Activated naive CD8-positive, alpha-beta T cell treated with anti-CD3 and anti-CD28 coated beads, Interleukin-2, amount 10 ng/mL, durations not matched to agents 7 days and 5 days (primary cell): Measurements from ENCODE around the gene USP48. TPM values are rescaled to one million over a fixed set of nuclear protein-coding genes. Genes with fewer than 3 reads are reported as not detected.
"Not testable (repeated sequence)": the region's sequence is repeated elsewhere in the genome, so short reads cannot be mapped to it uniquely, and the experiment has no call there.

Experiments used
- ATAC-seq: fragments of 150-1000 bp; cut with Tn5 transposase; one replicate; pipeline ENCODE4 v1.10.0; 2021; ENCODE audit warnings: low read depth, moderate library complexity
- POLR2A ChIA-PET: fragments of 350-600 bp; sonication (Branson Sonifier 250); formaldehyde crosslinking; loops from one replicate; lab custom pipeline; 2021; ENCODE audit warnings: antibody characterized with exemption; lab: Charles Lee
- DNase-seq: peaks from one replicate; pipeline ENCODE4 v3.0.0; 2021
- H3K27ac Mint-ChIP-seq: one replicate; pipeline ENCODE4 v1.8.0; 2022; ENCODE audit warnings: mild to moderate bottlenecking, mixed read lengths
- H3K27me3 Mint-ChIP-seq: one replicate; pipeline ENCODE4 v1.8.0; 2022; ENCODE audit warnings: mild to moderate bottlenecking, moderate library complexity, mixed read lengths
- H3K36me3 Mint-ChIP-seq: one replicate; pipeline ENCODE4 v1.8.0; 2021; ENCODE audit warnings: mild to moderate bottlenecking, mixed read lengths
- H3K4me1 Mint-ChIP-seq: one replicate; pipeline ENCODE4 v1.8.0; 2021; ENCODE audit warnings: mixed read lengths
- H3K4me3 Mint-ChIP-seq: one replicate; pipeline ENCODE4 v1.8.0; 2022; ENCODE audit warnings: mild to moderate bottlenecking, moderate library complexity, mixed read lengths
- H3K9me3 Mint-ChIP-seq: one replicate; pipeline ENCODE4 v1.8.0; 2021; ENCODE audit warnings: mixed read lengths
- total RNA-seq, 2 experiments: library from RNA; stranded (reverse); gene quantifications; one replicate each; pipeline ENCODE4 v1.2.3, GENCODE V29; 2021

USP48 gene
- total RNA-seq, 2 experiments from 2014 or later: 79.6 to 85.2 TPM

- DNase-seq: no peak
- ATAC-seq: no peak
- H3K4me1 Mint-ChIP-seq: peaks cover 9% of the 10 kb centered on the region
- H3K4me3 Mint-ChIP-seq: no peak overlapping the region
- H3K27me3 Mint-ChIP-seq: no peaks in the 10 kb centered on the region
- no peak overlapping the region for H3K27ac Mint-ChIP-seq
- POLR2A ChIA-PET: no interaction called here
- H3K9me3 Mint-ChIP-seq: peaks cover 8% of the 10 kb centered on the region
- peaks cover 5% of the 10 kb centered on the region for H3K36me3 Mint-ChIP-seq
These were observed 12.1 kb upstream of the USP48 start for GRCh38 chr1:21795075-21795474.

GRCh38 chr1:21794656-21795055 lies 11.7 kb upstream of the USP48 start:
- Mint-ChIP-seq H3K27me3 (peaks cover 2% of the 10 kb centered on the region), H3K9me3 (peaks cover 8% of the 10 kb centered on the region), H3K4me3 (no peak overlapping the region), H3K36me3 (peaks cover 5% of the 10 kb centered on the region), H3K27ac (no peak overlapping the region), H3K4me1 (peaks cover 11% of the 10 kb centered on the region)
- ATAC-seq: no peak
- no peak for DNase-seq
- POLR2A ChIA-PET: no interaction called here

GRCh38 chr1:21793104-21793503 lies 10.2 kb upstream of the USP48 start:
- Mint-ChIP-seq H3K9me3 (peaks cover 8% of the 10 kb centered on the region), H3K27ac (no peak overlapping the region), H3K4me3 (no peak overlapping the region), H3K27me3 (peaks cover 6% of the 10 kb centered on the region), H3K4me1 (peaks cover 11% of the 10 kb centered on the region), H3K36me3 (peaks cover 5% of the 10 kb centered on the region)
- DNase-seq (no peak), ATAC-seq (no peak)
- POLR2A ChIA-PET: interaction anchor here (2.5 kb wide), 1 partner anchor 10 kb away, joined by 10 read pairs; the partner anchor contains the start of gene USP48

- peaks cover 8% of the 10 kb centered on the region for H3K4me1 Mint-ChIP-seq
- no peaks in the 10 kb centered on the region for H3K9me3 Mint-ChIP-seq
- ATAC-seq (no peak), DNase-seq (no peak)
- POLR2A ChIA-PET: no interaction called here
- no peak overlapping the region for H3K4me3 Mint-ChIP-seq
- no peak overlapping the region for H3K27ac Mint-ChIP-seq
- H3K36me3 Mint-ChIP-seq: no peaks in the 10 kb centered on the region
- H3K27me3 Mint-ChIP-seq: peaks cover 12% of the 10 kb centered on the region
These were observed 3.7 kb upstream of the USP48 start for GRCh38 chr1:21786640-21787039.

- H3K27me3 Mint-ChIP-seq: peaks cover 12% of the 10 kb centered on the region
- DNase-seq, H3K27ac Mint-ChIP-seq, H3K36me3 Mint-ChIP-seq, H3K4me1 Mint-ChIP-seq, H3K9me3 Mint-ChIP-seq, ATAC-seq, POLR2A ChIA-PET, H3K4me3 Mint-ChIP-seq: not testable (repeated sequence)
These were observed 2.8 kb upstream of the USP48 start for GRCh38 chr1:21785764-21786163.

- peak overlapping the region; percentile 90 for H3K4me3 Mint-ChIP-seq
- H3K27ac Mint-ChIP-seq: peak overlapping the region; percentile 100
- H3K9me3 Mint-ChIP-seq: no peaks in the 10 kb centered on the region
- no peak for DNase-seq
- peaks cover 16% of the 10 kb centered on the region for H3K4me1 Mint-ChIP-seq
- ATAC-seq: no peak
- POLR2A ChIA-PET: interaction anchor here (1.0 to 3.3 kb wide), 8 partner anchors 8 to 241 kb away, joined by 3 to 19 read pairs (median 4); no protein-coding TSS in a partner anchor
- peaks cover 2% of the 10 kb centered on the region for H3K36me3 Mint-ChIP-seq
- H3K27me3 Mint-ChIP-seq: peaks cover 11% of the 10 kb centered on the region
These were observed 992 bp upstream of the USP48 start for GRCh38 chr1:21783679-21784603.

- Mint-ChIP-seq H3K36me3 (peaks cover 8% of the 10 kb centered on the region), H3K27ac (peak overlapping the region; percentile 100), H3K27me3 (peaks cover 3% of the 10 kb centered on the region), H3K4me1 (peaks cover 23% of the 10 kb centered on the region), H3K4me3 (peak overlapping the region; percentile 90), H3K9me3 (peaks cover under 1% of the 10 kb centered on the region)
- no peak for DNase-seq
- POLR2A ChIA-PET: interaction anchor here (0.6 to 3.3 kb wide), 12 partner anchors 8 to 253 kb away, joined by 3 to 19 read pairs (median 4); no protein-coding TSS in a partner anchor
- ATAC-seq: peak; percentile 6
These were observed 541 bp downstream of the USP48 start for GRCh38 chr1:21782349-21782867.

GRCh38 chr1:21781815-21782348 lies 1.1 kb downstream of the USP48 start:
- Mint-ChIP-seq H3K27me3 (peaks cover 3% of the 10 kb centered on the region), H3K4me1 (peaks cover 28% of the 10 kb centered on the region), H3K36me3 (peaks cover 13% of the 10 kb centered on the region), H3K4me3 (peak overlapping the region; percentile 90), H3K9me3 (peaks cover 1% of the 10 kb centered on the region), H3K27ac (peak overlapping the region; percentile 100)
- POLR2A ChIA-PET: interaction anchor here (0.6 to 3.3 kb wide), 11 partner anchors 8 to 272 kb away, joined by 3 to 19 read pairs (median 3); no protein-coding TSS in a partner anchor
- ATAC-seq: peak; percentile 2
- no peak for DNase-seq

- no peak for DNase-seq
- peak overlapping the region; percentile 68 for H3K4me3 Mint-ChIP-seq
- POLR2A ChIA-PET: no interaction called here
- H3K27ac Mint-ChIP-seq: peak overlapping the region; percentile 61
- peaks cover 37% of the 10 kb centered on the region for H3K4me1 Mint-ChIP-seq
- H3K9me3 Mint-ChIP-seq: peaks cover 1% of the 10 kb centered on the region
- peaks cover 19% of the 10 kb centered on the region for H3K36me3 Mint-ChIP-seq
- no peak for ATAC-seq
- H3K27me3 Mint-ChIP-seq: no peaks in the 10 kb centered on the region
These were observed 3.1 kb downstream of the USP48 start for GRCh38 chr1:21779613-21780521.

GRCh38 chr1:21778405-21778727 lies 4.6 kb downstream of the USP48 start:
- Mint-ChIP-seq H3K9me3 (peaks cover 1% of the 10 kb centered on the region), H3K4me3 (no peak overlapping the region), H3K4me1 (peaks cover 42% of the 10 kb centered on the region), H3K27ac (no peak overlapping the region), H3K36me3 (peaks cover 23% of the 10 kb centered on the region), H3K27me3 (no peaks in the 10 kb centered on the region)
- DNase-seq (no peak), ATAC-seq (no peak)
- POLR2A ChIA-PET: interaction anchor here (0.7 kb wide), 1 partner anchor 642 kb away, joined by 6 read pairs; no protein-coding TSS in a partner anchor

- POLR2A ChIA-PET: interaction anchor here (0.6 kb wide), 1 partner anchor 108 kb away, joined by 5 read pairs; the partner anchor contains the start of gene RAP1GAP
- H3K4me3 Mint-ChIP-seq: not testable (repeated sequence)
These were observed 6.0 kb downstream of the USP48 start for GRCh38 chr1:21776925-21777324.

GRCh38 chr1:21775985-21776562 lies 6.9 kb downstream of the USP48 start:
- ATAC-seq (no peak), DNase-seq (no peak)
- H3K4me3 Mint-ChIP-seq: peak overlapping the region; percentile 1
- peak overlapping the region; percentile 21 for H3K27ac Mint-ChIP-seq
- no peaks in the 10 kb centered on the region for H3K27me3 Mint-ChIP-seq
- H3K4me1 Mint-ChIP-seq: peaks cover 41% of the 10 kb centered on the region
- peaks cover 24% of the 10 kb centered on the region for H3K36me3 Mint-ChIP-seq
- POLR2A ChIA-PET: no interaction called here
- peaks cover 1% of the 10 kb centered on the region for H3K9me3 Mint-ChIP-seq

More at GRCh38 chr1:21776925-21777324, 6.0 kb downstream of the USP48 start:
- Mint-ChIP-seq H3K4me1 (peaks cover 46% of the 10 kb centered on the region), H3K36me3 (peaks cover 24% of the 10 kb centered on the region)
- not testable (repeated sequence) for H3K9me3 Mint-ChIP-seq, ATAC-seq, H3K27ac Mint-ChIP-seq, H3K27me3 Mint-ChIP-seq, DNase-seq
